T-helper 9 cell (primary cell): ENCODE data around the gene MAEA.
"Not testable (repeated sequence)": the region's sequence is repeated elsewhere in the genome, so short reads cannot be mapped to it uniquely, and the experiment has no call there.

ENCODE experiments used
- DNase-seq: peaks from one replicate; pipeline ENCODE4 v3.0.0-alpha.2; 2020

MAEA gene

GRCh38 chr4:1369479-1370079, 79.9 kb downstream of the MAEA start:
- no peak for DNase-seq

DNA sequence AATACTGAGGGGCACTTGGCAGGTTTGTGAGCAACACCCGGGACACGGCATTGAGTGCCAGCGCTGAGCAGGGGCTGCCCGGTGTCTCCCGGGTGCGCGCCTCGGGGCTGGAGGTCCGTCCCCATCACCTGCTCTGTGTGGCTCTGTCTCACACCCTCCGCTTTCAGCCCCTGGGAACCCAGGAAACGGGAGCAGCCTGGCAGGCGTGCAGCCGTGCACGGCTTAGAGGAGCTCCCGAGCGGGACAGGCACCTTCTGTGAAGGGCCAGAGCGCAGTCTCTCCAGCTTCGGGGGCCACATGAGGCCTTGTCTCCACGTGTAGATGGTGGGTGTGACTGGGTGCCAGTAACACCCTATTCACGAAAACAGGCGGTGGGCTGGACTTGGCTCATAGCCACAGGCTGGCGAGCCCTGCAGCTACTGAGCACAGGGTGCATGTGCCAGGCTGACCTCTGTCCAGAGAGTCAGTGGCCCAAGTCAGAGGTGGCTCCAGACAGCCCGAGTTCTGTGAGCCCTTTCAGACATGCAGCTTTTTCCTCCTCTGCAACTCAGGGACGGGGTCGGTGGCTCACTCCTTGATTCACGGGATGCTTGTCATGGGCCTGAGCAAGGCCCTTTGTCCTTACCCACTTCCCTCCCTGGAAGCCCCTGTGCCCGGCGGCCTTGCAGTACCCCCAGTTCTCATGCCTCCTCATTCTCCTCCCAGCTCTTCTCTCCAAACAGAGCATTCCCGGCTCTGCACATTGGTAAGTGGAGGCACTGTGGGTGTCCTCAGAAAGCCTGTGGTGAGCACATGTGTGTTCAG, 80.8 kb downstream of the MAEA start:
- DNase-seq: no peak

DNA sequence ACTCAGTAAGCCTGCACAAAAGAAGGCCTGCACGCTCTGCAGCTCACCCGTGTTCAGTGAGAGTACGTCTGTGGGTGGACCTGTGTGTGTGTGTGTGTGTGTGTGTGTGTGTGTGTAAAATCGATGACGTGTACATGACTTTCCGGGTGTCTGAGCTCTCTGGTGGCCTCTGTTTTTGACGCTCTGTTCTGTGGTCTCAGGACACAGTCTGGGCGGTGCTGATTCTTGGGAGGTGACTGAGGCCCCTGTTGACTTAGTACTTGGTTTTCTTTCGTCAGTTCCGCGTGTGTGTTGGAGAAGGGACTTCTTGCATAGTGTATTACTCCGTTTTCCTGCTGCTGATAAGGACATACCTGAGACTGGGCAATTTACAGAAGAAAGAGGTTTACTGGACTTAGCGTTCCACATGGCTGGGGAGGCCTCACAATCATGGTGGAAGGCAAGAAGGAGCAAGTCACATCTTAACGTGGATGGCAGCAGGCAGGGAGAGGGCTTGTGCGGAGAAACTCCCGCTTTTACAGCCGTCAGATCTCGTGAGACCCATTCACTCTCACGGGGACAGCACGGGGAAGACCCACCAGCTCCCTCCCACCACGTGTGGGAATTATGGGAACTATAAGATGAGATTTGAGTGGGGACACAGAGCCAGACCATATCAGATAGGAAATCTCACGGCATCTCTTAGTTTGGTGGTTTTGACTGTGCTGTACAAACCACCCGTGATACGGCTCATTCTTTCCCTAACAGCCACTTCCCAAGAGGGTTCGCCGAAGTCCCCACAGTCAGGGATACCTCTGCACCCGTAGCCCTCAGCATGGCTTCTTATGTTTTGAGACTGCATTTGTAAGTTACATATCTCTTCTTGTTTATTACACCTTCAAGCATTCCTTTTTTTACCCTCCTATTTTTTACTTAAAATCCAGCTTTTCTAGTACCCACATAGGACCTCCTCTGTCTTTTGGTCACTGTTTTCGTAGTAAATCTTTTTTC, 81.8 kb downstream of the MAEA start:
- DNase-seq: no peak

- DNase-seq: not testable (repeated sequence)
These were observed 82.9 kb downstream of the MAEA start for GRCh38 chr4:1372576-1372975.

GRCh38 chr4:1373892-1374705, 84.4 kb downstream of the MAEA start:
- DNase-seq: no peak

DNA sequence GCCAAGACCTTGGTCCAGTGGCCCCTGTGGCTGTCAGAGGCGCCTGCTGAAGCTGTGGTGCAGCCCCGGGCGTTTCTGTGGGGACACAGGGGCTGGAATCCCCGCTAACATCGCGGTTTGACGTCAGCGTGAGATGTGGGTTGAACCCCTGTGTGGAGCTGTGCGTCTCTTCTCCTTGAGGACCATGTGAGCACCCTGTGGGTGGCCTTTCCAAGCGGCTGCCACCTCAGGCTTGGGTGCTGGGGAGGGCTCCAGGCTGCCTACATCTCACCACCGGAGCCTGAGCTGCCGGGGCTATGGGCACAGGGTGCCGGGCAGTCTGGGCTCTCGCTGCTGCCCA, 85.0 kb downstream of the MAEA start:
- no peak for DNase-seq

GRCh38 chr4:1375051-1375721, 85.5 kb downstream of the MAEA start:
- no peak for DNase-seq

DNA sequence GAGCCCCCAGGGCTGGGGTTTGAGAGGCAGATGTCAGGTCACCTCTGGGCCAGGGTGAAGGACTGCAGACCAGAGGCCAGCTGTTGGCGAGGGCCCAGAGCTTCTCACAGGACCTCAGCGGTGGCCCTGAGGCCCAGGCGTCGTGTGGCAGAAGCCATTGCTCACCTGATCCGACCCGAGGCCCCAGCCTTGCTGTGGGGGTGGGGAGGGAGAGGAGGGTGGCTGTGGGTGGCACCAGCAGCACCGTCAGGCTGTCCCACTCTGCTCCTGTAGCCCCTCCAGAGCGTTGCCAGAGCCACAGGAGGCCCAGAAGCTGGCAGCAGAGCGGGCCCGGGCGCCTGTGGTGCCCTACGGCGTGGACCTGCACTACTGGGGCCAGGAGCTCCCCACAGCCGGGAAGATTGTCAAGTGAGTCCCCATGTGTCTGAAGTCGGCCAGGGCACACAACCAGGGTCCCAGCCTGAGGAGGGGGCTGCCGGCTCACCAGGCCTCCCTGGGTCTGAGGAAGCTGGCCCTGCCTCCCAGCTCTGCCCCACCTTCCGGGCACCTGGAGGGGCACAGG, 86.2 kb downstream of the MAEA start:
- DNase-seq: no peak

DNA sequence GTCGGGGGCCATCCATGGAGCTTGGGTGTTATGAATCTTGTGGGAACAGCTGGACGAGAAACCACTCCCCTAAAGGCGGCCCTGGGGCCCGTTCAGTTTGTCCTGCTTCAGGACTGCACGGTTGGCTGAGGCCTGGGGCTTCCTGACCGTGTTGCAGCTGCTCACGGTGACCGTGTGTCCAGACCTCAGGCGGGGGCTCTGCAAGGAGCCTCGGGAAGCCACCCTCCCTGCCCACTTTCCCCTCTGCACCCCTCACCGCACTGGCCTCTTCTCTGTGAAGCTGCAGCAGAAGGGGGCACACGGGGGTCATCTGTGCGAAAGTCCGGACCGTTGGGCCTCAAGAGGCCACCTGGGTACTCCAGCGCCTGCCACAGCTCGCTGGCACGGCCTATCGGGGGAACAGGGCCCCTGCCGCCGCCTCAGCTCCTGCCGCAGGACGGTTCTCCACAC, 86.7 kb downstream of the MAEA start:
- no peak for DNase-seq

GRCh38 chr4:1376841-1377605, 87.3 kb downstream of the MAEA start:
- no peak for DNase-seq

- no peak for DNase-seq
These were observed 88.0 kb downstream of the MAEA start for GRCh38 chr4:1377606-1378261.

- DNase-seq: no peak
These were observed 89.0 kb downstream of the MAEA start for GRCh38 chr4:1378559-1379231.

DNA sequence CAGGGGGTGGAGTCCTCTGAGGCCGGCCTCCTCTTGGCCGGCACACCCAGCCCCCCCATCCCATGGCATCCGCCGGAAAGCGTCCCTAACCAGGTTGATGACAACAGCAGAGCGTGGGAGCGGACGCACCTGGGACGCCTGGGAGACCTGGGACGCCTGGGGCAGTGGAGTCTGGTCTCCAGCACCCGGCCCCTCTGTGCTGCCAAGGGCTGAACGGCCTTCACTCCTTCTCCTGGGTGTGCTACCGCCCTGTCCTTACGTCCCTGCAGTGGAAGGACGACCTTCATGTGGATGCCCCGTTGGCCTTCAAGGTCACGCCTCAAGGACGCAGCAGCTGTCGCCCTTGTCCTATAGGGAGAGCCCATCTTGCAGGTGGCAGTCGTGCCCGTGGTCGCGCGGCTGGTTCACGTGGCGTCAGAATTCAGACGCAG, 89.7 kb downstream of the MAEA start:
- DNase-seq: no peak

GRCh38 chr4:1379801-1380331, 90.2 kb downstream of the MAEA start:
- DNase-seq: no peak

DNA sequence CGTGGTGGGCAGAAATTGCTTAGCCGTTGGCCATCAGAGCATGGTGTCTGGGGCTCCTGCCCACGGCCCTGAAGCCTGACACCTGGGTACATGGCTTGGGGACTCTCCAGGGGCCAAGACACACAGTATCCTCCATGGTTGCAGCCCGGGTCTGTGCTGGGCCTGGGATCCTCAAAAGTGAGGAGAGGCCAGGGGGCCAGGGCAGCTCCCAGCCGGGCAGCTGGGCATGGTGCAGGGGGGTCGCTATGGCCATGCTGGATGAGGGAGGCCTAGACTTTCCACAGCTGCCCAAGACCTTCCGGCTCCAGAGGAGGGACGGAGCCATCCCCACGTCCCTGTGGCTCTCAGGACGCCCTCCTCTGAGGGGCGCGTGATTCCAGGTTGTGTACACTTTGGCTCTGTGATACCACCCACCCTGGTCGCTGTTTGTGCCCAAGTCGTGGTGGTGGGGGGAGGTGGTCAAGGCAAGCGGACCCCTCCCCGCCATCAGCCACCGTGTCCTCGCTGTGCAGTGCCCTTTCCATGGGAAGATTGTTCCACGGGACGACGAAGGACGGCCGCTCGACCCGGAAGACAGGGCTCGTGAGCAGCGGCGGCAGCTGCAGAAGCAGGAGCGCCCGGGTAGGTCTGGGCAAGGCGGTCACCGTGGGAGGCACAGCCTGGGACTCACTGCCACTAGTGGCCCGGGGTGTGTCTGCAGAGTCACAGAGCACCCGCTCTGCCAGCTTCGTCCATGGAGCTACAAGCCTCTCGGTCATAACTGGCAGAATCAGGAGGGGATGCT, 90.9 kb downstream of the MAEA start:
- DNase-seq: no peak

GRCh38 chr4:1381181-1381621, 91.5 kb downstream of the MAEA start:
- DNase-seq: no peak

DNA sequence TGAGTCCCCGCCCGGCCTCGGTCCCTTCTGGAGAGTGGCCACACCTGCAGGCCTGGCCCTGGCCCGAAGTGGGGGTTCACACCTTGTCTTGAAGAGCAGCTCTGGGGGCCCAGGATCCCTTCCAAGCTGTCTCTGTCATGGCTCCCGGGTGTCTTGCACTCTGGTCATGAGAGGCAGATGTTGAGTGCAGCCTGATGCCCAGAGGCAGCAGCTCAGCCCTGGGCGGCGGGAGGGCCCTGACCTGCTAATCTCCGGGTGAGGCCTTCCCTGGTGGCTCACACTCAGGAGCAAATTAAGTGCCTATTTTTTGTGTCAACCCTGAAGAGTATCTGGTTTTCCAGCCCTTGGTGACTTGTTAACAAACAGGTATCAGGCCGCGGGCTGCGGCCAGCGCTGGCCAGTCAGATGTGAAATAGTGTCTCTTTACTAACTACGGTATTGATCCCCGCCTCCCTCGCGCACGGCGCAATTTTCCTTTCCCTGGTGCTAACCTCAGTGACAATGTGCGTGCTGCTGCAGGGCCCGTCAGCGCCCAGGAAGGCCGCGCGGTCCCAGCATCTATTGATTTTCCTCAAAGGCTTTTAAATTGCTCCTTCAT, 92.4 kb downstream of the MAEA start:
- no peak for DNase-seq
